Activated naive CD8-positive, alpha-beta T cell treated with anti-CD3 and anti-CD28 coated beads, Interleukin-2, amount 50 U/mL, for 16 hours (primary cell): Measurements from ENCODE around the gene RAB11FIP5.

Source experiments
- DNase-seq: peaks from one replicate; pipeline ENCODE4 v3.0.0-alpha.2; 2020; ENCODE audit warnings: low read depth, low spot score

The RAB11FIP5 gene

GRCh38 chr2:73034661-73035375, 77.9 kb downstream of the RAB11FIP5 start:
- no peak for DNase-seq

- no peak for DNase-seq
These were observed 78.9 kb downstream of the RAB11FIP5 start for GRCh38 chr2:73033766-73034381.

- DNase-seq, result no peak
These were observed 79.5 kb downstream of the RAB11FIP5 start for GRCh38 chr2:73033142-73033765.

- no peak for DNase-seq
These were observed 80.0 kb downstream of the RAB11FIP5 start for GRCh38 chr2:73032702-73033097.

- DNase-seq, result no peak
These were observed 80.7 kb downstream of the RAB11FIP5 start for GRCh38 chr2:73031725-73032701.

- no peak for DNase-seq
These were observed 81.6 kb downstream of the RAB11FIP5 start for GRCh38 chr2:73031095-73031678.

GRCh38 chr2:73028841-73029240, 83.9 kb downstream of the RAB11FIP5 start:
- no peak for DNase-seq

GRCh38 chr2:73027340-73027739, 85.4 kb downstream of the RAB11FIP5 start:
- DNase-seq, result no peak

- DNase-seq, result no peak
These were observed 89.3 kb downstream of the RAB11FIP5 start for GRCh38 chr2:73023497-73023896.
